ENCODE measurements around the gene HIBCH. TPM values are rescaled to one million over a fixed set of nuclear protein-coding genes. Genes with fewer than 3 reads are reported as not detected.
A peak's percentile ranks its signal among the peaks of the same experiment; 100 is the strongest.

Gene HIBCH
- total RNA-seq, 1 donor from 2014 or later: 22.0 TPM

DNA sequence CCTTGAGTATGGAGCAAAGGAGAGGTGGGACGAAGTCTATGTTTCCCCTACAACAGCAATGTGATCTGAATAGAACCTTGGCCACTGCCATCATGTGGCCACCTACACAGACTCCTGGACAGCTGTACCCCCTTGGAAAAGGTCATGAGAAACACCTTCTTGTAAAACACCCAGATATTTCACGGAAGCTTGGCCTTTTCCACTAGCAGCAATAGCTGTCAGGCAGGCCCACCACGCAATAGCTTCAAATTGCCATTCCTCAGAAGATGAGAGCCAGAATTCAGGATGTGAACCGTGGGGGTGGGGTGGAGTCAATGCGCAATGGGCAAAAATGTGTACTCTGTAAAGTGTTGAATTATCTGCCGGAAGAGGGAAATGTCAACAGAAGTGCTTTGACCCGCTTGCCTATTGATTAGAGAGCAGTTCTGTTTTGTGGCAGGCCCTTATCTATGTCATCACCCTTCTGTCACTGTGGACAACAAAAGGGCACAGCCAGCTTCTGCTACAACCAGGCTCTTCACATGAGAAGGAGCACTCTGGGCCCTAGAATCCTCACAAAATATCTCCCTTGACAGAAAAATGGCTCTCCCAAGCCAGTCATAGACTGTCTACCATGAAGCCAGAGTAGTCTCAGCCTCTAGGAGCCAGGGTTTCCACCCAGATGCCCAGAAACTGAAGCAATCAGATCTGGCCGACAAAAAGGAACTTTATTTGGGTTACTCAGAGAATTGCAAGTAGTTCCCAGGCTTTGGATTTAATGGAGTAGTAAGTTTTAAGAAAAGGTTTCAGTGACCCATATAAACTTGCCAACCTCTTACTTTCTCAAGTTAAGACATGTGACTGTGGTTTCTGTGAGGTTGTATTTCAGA lies 33.3 kb upstream of the HIBCH start:
- TF ChIP-seq, protein P1, sequence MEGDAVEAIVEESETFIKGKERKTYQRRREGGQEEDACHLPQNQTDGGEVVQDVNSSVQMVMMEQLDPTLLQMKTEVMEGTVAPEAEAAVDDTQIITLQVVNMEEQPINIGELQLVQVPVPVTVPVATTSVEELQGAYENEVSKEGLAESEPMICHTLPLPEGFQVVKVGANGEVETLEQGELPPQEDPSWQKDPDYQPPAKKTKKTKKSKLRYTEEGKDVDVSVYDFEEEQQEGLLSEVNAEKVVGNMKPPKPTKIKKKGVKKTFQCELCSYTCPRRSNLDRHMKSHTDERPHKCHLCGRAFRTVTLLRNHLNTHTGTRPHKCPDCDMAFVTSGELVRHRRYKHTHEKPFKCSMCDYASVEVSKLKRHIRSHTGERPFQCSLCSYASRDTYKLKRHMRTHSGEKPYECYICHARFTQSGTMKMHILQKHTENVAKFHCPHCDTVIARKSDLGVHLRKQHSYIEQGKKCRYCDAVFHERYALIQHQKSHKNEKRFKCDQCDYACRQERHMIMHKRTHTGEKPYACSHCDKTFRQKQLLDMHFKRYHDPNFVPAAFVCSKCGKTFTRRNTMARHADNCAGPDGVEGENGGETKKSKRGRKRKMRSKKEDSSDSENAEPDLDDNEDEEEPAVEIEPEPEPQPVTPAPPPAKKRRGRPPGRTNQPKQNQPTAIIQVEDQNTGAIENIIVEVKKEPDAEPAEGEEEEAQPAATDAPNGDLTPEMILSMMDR (IDR thresholded peaks at IDR 0.05; ENCODE audit: partially characterized antibody, unreplicated experiment): no peak
- peaks cover 8% of the 10 kb centered on the region for H3K27me3 Mint-ChIP-seq (ENCODE audit: unreplicated experiment)
- peak; percentile 35 for DNase-seq
- peaks cover 6% of the 10 kb centered on the region for H3K9me3 Mint-ChIP-seq (ENCODE audit: unreplicated experiment)
- H3K27ac Mint-ChIP-seq (ENCODE audit: unreplicated experiment): peak overlapping the region; percentile 99
- H3K36me3 Mint-ChIP-seq (ENCODE audit: unreplicated experiment): no peaks in the 10 kb centered on the region
- peak overlapping the region; percentile 63 for H3K4me3 Mint-ChIP-seq (ENCODE audit: unreplicated experiment)
- peaks cover 45% of the 10 kb centered on the region for H3K4me1 Mint-ChIP-seq (ENCODE audit: low read depth, unreplicated experiment)

GRCh38 chr2:190351955-190352354 lies 32.3 kb upstream of the HIBCH start:
- Mint-ChIP-seq H3K9me3 (ENCODE audit: unreplicated experiment) (peaks cover 6% of the 10 kb centered on the region), H3K36me3 (ENCODE audit: unreplicated experiment) (no peaks in the 10 kb centered on the region), H3K27ac (ENCODE audit: unreplicated experiment) (peak overlapping the region; percentile 99), H3K4me3 (ENCODE audit: unreplicated experiment) (peak overlapping the region; percentile 47), H3K4me1 (ENCODE audit: low read depth, unreplicated experiment) (peaks cover 39% of the 10 kb centered on the region), H3K27me3 (ENCODE audit: unreplicated experiment) (peaks cover 8% of the 10 kb centered on the region)
- TF ChIP-seq, protein P1 (IDR thresholded peaks at IDR 0.05; ENCODE audit: partially characterized antibody, unreplicated experiment): no peak
- DNase-seq: no peak

DNA sequence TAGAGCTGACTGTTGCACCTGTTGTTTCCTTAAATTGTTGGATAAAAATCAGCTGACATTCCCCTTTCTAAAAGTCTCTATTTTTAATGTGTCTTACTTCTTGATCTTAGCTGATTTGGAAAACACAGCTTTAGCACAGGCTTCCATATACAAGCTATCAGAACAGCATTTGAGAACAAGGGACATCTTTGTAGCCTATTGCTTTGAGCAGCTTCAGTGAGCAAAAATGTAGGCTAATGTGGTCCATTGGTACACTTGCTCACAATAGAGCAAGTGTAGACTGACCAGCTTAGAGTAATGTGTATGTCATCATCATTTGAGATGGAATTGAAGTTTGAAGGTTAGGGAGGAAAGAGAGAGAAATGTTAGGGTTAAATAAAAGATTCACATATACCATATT lies 30.7 kb upstream of the HIBCH start:
- Mint-ChIP-seq H3K27me3 (ENCODE audit: unreplicated experiment) (peaks cover 8% of the 10 kb centered on the region), H3K4me1 (ENCODE audit: low read depth, unreplicated experiment) (peaks cover 30% of the 10 kb centered on the region), H3K27ac (ENCODE audit: unreplicated experiment) (no peak overlapping the region), H3K9me3 (ENCODE audit: unreplicated experiment) (peaks cover 6% of the 10 kb centered on the region), H3K36me3 (ENCODE audit: unreplicated experiment) (no peaks in the 10 kb centered on the region), H3K4me3 (ENCODE audit: unreplicated experiment) (no peak overlapping the region)
- TF ChIP-seq, protein P1 (IDR thresholded peaks at IDR 0.05; ENCODE audit: partially characterized antibody, unreplicated experiment): no peak
- no peak for DNase-seq

DNA sequence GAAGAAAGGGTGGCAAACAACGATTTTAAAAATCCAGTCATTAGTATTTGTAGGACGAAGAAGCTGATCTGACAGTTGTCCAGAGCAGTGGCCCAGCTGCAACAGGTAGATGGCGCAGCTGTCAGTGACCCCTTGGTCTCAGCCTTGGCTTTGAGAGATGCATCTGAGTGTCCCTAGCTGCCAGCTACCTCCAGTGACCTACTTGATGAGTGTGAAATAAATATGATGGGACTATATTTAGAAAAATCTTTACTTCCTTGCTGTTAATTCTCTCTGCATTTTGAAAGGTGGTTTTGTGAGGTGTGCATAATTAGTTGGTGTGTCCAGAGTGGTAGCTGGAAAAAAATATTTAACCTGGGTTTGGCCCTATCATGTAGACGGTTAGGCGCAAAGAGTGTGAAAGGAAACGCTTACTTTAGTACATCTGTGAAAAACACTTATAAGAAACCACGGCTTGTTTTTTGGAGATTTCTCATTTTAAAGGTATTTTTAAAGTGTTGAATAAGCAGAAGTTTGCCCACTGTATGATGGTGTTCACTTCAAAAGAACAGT lies 24.7 kb upstream of the HIBCH start:
- TF ChIP-seq, protein P1 (IDR thresholded peaks at IDR 0.05; ENCODE audit: partially characterized antibody, unreplicated experiment): no peak

More for the DNA sequence above, 24.7 kb upstream of the HIBCH start:
- Mint-ChIP-seq H3K36me3 (ENCODE audit: unreplicated experiment) (no peaks in the 10 kb centered on the region), H3K27me3 (ENCODE audit: unreplicated experiment) (peaks cover 7% of the 10 kb centered on the region), H3K27ac (ENCODE audit: unreplicated experiment) (peak overlapping the region; percentile 95), H3K4me3 (ENCODE audit: unreplicated experiment) (peak overlapping the region; percentile 96), H3K4me1 (ENCODE audit: low read depth, unreplicated experiment) (peaks cover 13% of the 10 kb centered on the region), H3K9me3 (ENCODE audit: unreplicated experiment) (peaks cover 12% of the 10 kb centered on the region)
- no peak for DNase-seq

Measured in glutamatergic neuron (in vitro differentiated cells).